DOHH2 (cell line): ENCODE data around the gene MAML2.

Source experiments
- EZH2phosphoT487 ChIP-seq: fragments of 200-600 bp; sonication (generic); IDR thresholded peaks from 2 replicates; pipeline ENCODE4 v1.6.1; 2017; ENCODE audit warnings: borderline replicate concordance, mild to moderate bottlenecking, antibody characterized with exemption, low read length, moderate library complexity, mixed read lengths
- TF ChIP-seq, protein P1 (sequence below): fragments of 200-600 bp; sonication (generic); IDR thresholded peaks from one replicate; pipeline ENCODE4 v1.5.1; 2014; ENCODE audit warnings: antibody characterized with exemption, mild to moderate bottlenecking, low read depth, low read length; ENCODE audit not compliant: poor library complexity, severe bottlenecking

DNA sequence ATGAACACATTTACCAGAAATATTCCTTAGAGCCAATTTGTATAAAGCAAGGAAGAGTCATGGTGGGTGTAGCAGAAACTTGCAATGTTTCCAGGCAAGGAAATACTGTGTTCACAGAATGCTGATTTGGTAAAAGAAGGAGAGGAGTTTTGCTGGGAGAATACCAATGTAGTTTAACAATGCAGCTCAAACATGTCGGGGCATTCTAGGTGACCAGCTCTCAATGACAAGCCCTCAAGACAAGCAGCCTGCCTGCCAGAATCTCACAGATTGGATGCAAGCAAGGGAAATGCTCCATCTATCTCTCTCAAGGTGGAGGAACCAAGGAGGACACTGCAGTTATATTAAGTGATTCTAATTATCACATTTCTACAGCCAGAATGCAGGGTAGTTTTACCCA lies 190.4 kb downstream of the MAML2 start:
- TF ChIP-seq, protein P1, sequence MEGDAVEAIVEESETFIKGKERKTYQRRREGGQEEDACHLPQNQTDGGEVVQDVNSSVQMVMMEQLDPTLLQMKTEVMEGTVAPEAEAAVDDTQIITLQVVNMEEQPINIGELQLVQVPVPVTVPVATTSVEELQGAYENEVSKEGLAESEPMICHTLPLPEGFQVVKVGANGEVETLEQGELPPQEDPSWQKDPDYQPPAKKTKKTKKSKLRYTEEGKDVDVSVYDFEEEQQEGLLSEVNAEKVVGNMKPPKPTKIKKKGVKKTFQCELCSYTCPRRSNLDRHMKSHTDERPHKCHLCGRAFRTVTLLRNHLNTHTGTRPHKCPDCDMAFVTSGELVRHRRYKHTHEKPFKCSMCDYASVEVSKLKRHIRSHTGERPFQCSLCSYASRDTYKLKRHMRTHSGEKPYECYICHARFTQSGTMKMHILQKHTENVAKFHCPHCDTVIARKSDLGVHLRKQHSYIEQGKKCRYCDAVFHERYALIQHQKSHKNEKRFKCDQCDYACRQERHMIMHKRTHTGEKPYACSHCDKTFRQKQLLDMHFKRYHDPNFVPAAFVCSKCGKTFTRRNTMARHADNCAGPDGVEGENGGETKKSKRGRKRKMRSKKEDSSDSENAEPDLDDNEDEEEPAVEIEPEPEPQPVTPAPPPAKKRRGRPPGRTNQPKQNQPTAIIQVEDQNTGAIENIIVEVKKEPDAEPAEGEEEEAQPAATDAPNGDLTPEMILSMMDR: no peak
- no peak for TF ChIP-seq EZH2phosphoT487
